Thymus (tissue), 11 donors: Measurements from ENCODE around the gene TADA2A. TPM values are rescaled to one million over a fixed set of nuclear protein-coding genes. Genes with fewer than 3 reads are reported as not detected.
A peak's percentile ranks its signal among the peaks of the same experiment; 100 is the strongest.

Experiments
- DNase-seq, 9 donors: peaks; one replicate each; pipeline ENCODE4 v3.0.0-alpha.2; 2013; ENCODE audit warnings: low spot score in 9 of 9, low read depth in 6 of 9, missing footprints in 1 of 9
- H3K27ac ChIP-seq, 2 donors: one replicate each; pipeline ENCODE4 v1.5.1; 2013; ENCODE audit warnings: control low read depth in 1 of 2, low read depth in 1 of 2, low read length in 1 of 2, mild to moderate bottlenecking in 1 of 2, moderate library complexity in 1 of 2
- H3K27me3 ChIP-seq, 2 donors: one replicate each; pipeline ENCODE4 v1.5.1; 2013; ENCODE audit warnings: low read length in 1 of 2; ENCODE audit not compliant: control insufficient read depth in 2 of 2, insufficient read depth in 1 of 2
- H3K36me3 ChIP-seq, 2 donors: one replicate each; pipeline ENCODE4 v1.5.1; 2013; ENCODE audit warnings: low read length in 1 of 2, mild to moderate bottlenecking in 1 of 2, moderate library complexity in 1 of 2; ENCODE audit not compliant: control insufficient read depth in 2 of 2, insufficient read depth in 2 of 2
- H3K4me1 ChIP-seq, 2 donors: one replicate each; pipeline ENCODE4 v1.5.1; 2013; ENCODE audit warnings: low read length in 2 of 2; ENCODE audit not compliant: control insufficient read depth in 2 of 2, insufficient read depth in 2 of 2
- H3K4me3 ChIP-seq, 2 donors: one replicate each; pipeline ENCODE4 v1.5.1; 2013; ENCODE audit warnings: low read length in 2 of 2, control low read depth in 1 of 2, mild to moderate bottlenecking in 1 of 2
- H3K9me3 ChIP-seq, 2 donors: one replicate each; pipeline ENCODE4 v1.5.1; 2013; ENCODE audit warnings: low read length in 1 of 2, mild to moderate bottlenecking in 1 of 2; ENCODE audit not compliant: control insufficient read depth in 2 of 2, insufficient read depth in 1 of 2
- WGBS: extraction: QIAGEN DNeasy Blood & Tissue Kit; methylation state at CpG from one replicate; pipeline ENCODE4 v1.1.7; 2013; 5-methylcytosine and 5-hydroxymethylcytosine counted together
- polyA plus RNA-seq: library from polyadenylated mRNA; stranded (reverse); fragments of 200-250 nt; gene quantifications from one replicate; pipeline ENCODE4 v1.2.3, GENCODE V29; 2013
- total RNA-seq: library from RNA; stranded (reverse); fragments of 120-200 nt; gene quantifications from one replicate; pipeline ENCODE4 v1.2.4, GENCODE V29; 2013
- donor health status: healthy.

Gene TADA2A
- total and polyA plus RNA-seq, 2 donors: 14.8 to 18.8 TPM

DNA sequence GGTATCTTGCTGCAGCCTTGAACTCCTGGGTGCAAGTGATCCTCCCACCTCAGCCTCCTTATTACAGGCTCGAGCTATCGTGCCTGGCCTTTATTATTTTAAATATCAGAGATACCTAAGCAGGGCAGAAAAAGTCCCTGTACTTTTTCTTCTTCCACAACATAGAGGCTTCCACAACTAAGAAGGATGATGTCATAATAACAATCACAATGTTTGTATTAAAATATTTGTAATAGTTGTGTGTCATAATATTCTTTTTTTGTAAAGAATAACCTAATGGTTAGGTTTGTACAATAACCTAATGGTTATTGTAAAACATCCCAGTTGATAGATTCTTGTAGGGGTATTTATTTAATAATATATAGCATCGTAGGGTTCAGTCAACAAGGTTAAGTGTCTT, 56.4 kb downstream of the TADA2A start:
- no peak overlapping the region for H3K4me3 ChIP-seq
- no peaks in the 10 kb centered on the region for H3K27me3 ChIP-seq
- 99% methylated on average over 3 of the region's 3 CpGs for WGBS
- no peak overlapping the region for H3K27ac ChIP-seq
- H3K4me1 ChIP-seq: no peaks in the 10 kb centered on the region
- no peaks in the 10 kb centered on the region for H3K9me3 ChIP-seq
- no peak for DNase-seq
- H3K36me3 ChIP-seq: peaks cover 26 to 44% of the 10 kb centered on the region in 2 donors

DNA sequence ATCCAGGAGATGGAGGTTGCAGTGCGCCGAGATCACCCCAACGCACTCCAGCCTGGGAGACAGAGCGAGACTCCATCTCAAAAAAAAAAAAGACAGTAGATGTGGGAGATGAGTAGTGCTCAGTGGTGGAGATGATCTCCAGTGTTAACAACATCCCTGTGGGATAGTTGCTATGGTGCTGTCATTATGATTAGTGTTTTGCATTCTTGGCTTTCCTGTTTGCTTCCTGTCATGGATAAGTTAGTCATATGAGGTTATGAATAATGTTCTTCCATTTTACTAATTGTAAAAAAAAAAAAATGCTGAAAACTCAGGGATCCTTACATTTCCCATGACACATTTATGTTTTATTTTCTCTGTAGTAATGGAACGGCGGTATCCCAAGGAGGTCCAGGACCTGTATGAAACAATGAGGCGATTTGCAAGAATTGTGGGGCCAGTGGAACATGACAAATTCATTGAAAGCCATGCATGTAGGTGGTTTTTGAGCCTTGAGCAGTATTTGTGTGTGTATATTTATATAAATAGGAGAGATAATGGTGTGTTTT, 58.5 kb downstream of the TADA2A start:
- Histone ChIP-seq H3K27me3 (no peaks in the 10 kb centered on the region), H3K4me1 (no peaks in the 10 kb centered on the region), H3K27ac (no peak overlapping the region), H3K9me3 (no peaks in the 10 kb centered on the region), H3K4me3 (no peak overlapping the region), H3K36me3 (peaks cover 23 to 45% of the 10 kb centered on the region in 2 donors)
- 99% methylated on average over 7 of the region's 7 CpGs for WGBS
- DNase-seq: no peak

DNA sequence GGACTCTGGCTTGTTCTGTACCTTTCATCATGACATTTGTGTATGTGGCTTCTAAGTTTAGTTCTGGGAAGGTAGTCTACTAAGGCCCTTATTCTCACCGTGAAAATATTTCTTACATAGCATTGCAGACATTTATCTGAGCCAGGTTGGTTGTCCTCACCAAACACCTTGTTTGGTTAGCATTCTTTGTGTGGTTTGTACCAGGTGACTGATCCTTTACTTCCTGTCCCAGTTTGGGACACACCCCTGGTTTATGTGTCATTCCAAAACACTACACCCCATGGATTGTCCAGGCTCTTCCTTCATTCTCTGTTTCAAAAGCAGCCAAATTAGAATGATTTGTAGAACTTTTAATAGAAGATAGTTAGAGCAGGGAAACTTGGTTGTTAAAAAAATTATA, 59.8 kb downstream of the TADA2A start:
- Histone ChIP-seq H3K4me1 (no peaks in the 10 kb centered on the region), H3K9me3 (no peaks in the 10 kb centered on the region), H3K27me3 (no peaks in the 10 kb centered on the region), H3K27ac (no peak overlapping the region), H3K36me3 (peaks cover 30 to 52% of the 10 kb centered on the region in 2 donors), H3K4me3 (no peak overlapping the region)
- DNase-seq: no peak
- 97% methylated on average over 1 of the region's 1 CpG for WGBS

DNA sequence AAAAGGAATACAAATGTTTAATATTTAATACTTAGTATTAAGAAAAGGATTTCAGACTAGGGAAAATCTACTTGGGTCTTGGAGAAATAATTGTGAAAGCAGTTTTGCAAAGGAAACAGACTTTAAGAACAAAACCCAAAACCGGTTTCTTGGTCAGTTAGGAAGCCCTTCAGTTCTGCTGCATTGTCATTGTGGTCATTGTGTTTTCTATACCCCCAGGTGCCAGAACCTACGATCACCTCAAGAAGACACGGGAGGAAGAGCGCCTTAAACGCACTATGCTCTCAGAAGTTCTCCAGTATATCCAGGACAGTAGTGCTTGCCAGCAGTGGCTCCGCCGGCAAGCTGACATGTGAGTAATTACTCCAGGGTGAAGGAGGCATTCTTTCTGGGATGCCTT, 63.5 kb downstream of the TADA2A start:
- H3K36me3 ChIP-seq: peaks cover 38 to 72% of the 10 kb centered on the region in 2 donors
- no peak overlapping the region for H3K4me3 ChIP-seq
- WGBS: 52% methylated on average over 7 of the region's 7 CpGs
- no peak for DNase-seq
- H3K27ac ChIP-seq: no peak overlapping the region
- no peaks in the 10 kb centered on the region for H3K27me3 ChIP-seq
- H3K4me1 ChIP-seq: no peaks in the 10 kb centered on the region
- H3K9me3 ChIP-seq: no peaks in the 10 kb centered on the region

DNA sequence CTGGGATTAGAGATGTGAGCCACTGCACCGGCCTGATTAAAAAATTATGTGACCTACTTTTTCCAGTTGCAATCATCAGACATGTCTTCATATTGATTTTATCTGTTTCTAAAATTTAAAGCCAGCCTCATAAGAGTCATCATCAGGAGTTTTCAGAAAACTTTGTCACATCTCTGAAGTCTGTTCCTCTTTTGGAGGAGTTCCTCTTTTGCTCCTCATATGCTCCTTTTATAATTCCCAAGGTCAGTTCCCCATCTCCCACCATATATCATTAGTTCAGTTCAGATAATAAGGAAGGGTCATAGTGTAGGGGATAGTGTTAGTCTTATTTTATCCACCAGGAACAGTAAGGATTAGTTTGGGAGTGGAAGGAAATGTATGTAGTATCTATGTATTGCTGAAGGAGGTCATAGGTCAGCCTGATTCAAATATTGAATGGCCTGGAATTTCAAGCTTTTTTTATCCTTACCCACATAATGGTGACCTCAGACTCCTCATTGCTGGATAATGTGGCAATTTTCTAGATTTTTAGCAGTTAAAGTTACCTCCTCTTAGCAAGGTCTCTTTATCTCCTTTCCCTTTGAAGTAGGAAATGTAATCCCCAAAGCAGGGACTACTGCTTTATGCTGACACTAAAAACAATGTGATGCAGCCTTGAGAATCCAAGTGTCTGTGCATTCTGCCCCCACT, 69.2 kb downstream of the TADA2A start:
- Histone ChIP-seq H3K4me3 (no peak overlapping the region), H3K27me3 (no peaks in the 10 kb centered on the region), H3K27ac (peak overlapping the region in 1 of 2 donors; percentile 38), H3K9me3 (no peaks in the 10 kb centered on the region), H3K36me3 (peaks cover 47 to 65% of the 10 kb centered on the region in 2 donors), H3K4me1 (no peaks in the 10 kb centered on the region)
- no peak for DNase-seq
- WGBS: 86% methylated on average over 1 of the region's 1 CpG

DNA sequence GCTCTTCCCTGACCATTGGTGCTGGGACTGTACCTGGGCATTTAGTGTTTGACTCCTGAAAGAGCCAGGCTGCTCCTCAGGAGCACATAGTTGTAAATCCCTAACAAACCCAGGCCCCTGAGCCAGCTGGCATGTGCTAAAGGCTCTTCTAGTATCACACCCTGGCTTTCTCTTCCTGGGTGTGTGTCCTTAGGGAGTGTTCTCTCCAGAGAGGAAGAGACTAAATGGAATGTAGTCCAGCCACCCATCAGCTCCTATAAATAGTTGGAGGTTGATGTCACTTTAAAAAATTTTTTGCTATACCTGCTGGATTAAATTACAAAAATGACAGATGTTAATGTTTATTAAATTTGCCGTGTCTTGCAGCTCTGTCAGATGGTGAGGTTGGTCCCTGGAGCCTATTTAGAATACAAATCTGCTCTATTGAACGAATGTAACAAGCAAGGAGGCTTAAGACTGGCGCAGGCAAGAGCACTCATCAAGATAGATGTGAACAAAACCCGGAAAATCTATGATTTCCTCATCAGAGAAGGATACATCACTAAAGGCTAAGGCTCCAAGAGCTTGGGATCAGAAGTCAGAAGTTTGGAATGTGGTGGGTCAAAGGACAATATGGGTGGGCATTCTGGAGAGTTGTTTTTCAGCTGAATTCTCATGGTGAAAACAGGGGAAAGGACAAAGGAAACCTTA, 69.9 kb downstream of the TADA2A start:
- H3K9me3 ChIP-seq: no peaks in the 10 kb centered on the region
- WGBS: 95% methylated on average over 4 of the region's 4 CpGs
- no peak for DNase-seq
- peaks cover 47 to 60% of the 10 kb centered on the region in 2 donors for H3K36me3 ChIP-seq
- H3K4me3 ChIP-seq: no peak overlapping the region
- no peaks in the 10 kb centered on the region for H3K4me1 ChIP-seq
- H3K27me3 ChIP-seq: no peaks in the 10 kb centered on the region
- peak overlapping the region in 1 of 2 donors; percentile 38 for H3K27ac ChIP-seq

DNA sequence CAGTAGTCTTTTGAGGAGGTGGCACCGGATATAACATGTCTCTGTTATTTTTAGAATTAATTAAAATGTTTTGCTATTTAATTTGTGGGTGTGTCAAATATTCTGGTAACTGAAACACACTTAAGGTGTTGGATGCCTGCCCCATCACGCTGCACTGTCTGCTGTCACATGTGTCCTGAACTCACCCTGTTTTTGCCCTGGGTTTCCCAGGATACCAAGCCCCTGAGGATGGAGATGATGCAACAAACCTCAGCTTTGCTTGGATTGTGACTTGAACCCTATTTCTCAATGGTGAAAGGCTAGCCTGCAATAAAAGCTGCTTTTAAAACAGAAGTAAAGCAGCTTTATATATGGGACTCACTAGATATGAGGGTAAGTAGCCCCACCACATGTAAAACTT, 71.5 kb downstream of the TADA2A start:
- Histone ChIP-seq H3K27ac (no peak overlapping the region), H3K9me3 (no peaks in the 10 kb centered on the region), H3K36me3 (peaks cover 43 to 51% of the 10 kb centered on the region in 2 donors), H3K4me3 (no peak overlapping the region), H3K27me3 (no peaks in the 10 kb centered on the region), H3K4me1 (peaks cover 0 to 4% of the 10 kb centered on the region in 2 donors)
- no peak for DNase-seq
- WGBS: 98% methylated on average over 2 of the region's 2 CpGs

DNA sequence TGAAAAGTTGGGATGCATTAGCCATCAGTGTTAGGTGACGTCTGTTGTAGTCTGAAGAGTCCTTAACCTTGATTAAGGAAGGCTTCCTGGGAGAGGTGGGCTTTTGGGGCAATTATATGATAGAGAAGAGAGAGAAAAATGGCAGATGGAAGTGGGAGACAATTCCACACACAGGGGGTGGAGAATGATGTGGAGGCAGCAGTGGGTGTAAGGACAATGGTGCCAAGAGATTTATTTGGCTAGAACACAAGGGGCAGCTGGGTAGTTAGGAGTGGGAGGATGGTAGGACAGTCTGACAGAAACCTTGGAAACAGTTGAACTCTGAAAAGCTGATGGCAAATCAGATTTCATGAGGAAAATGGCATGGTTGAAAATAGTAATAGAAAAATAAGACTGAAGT, 72.3 kb downstream of the TADA2A start:
- Histone ChIP-seq H3K36me3 (peaks cover 35 to 43% of the 10 kb centered on the region in 2 donors), H3K27me3 (no peaks in the 10 kb centered on the region), H3K4me1 (peaks cover 0 to 4% of the 10 kb centered on the region in 2 donors), H3K9me3 (no peaks in the 10 kb centered on the region), H3K27ac (no peak overlapping the region), H3K4me3 (no peak overlapping the region)
- no peak for DNase-seq
- 98% methylated on average over 1 of the region's 1 CpG for whole genome bisulfite sequencing

DNA sequence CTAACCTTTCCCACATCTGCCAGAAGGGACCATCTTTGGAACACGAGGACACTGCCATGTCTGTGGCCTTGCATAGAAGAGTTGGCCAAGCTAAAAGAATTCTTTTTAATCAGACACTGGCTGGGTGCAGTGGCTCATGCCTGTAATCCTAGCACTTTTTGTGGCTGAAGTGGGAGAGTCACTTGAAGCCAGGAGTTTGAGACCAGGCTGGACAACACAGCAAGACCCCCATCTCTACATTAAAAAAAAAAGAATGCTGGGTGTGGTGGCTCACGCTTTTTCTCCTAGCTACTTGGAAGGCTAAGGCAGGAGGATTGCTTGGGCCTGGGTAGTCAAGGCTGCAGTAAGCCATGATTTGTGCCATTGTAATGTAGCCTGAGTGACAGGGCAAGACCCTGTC, 73.7 kb downstream of the TADA2A start:
- Histone ChIP-seq H3K27me3 (no peaks in the 10 kb centered on the region), H3K4me1 (peaks cover 0 to 4% of the 10 kb centered on the region in 2 donors), H3K9me3 (no peaks in the 10 kb centered on the region), H3K36me3 (peaks cover 25 to 33% of the 10 kb centered on the region in 2 donors), H3K27ac (no peak overlapping the region), H3K4me3 (no peak overlapping the region)
- 99% methylated on average over 2 of the region's 2 CpGs for WGBS
- no peak for DNase-seq
